LNCaP clone FGC (cell line): ENCODE results near the gene SORD.

ENCODE experiments used
- DNase-seq: peaks from one replicate; pipeline ENCODE4 v3.0.0-alpha.2; 2011; ENCODE audit warnings: low read depth
- H3K4me3 ChIP-seq: 2 replicates; pipeline ENCODE4 v1.5.1; 2011; ENCODE audit warnings: mild to moderate bottlenecking, low read depth, low read length, control low read depth
- CTCF ChIP-seq: IDR thresholded peaks from 2 replicates; pipeline ENCODE4 v1.5.1; 2012; ENCODE audit warnings: mild to moderate bottlenecking; ENCODE audit not compliant: control insufficient read depth, insufficient read depth; ENCODE audit errors: extremely low read depth

SORD gene

GRCh38 chr15:45091576-45091975 lies 68.6 kb downstream of the SORD start:
- no peak overlapping the region for H3K4me3 ChIP-seq

GRCh38 chr15:45093013-45093412 lies 70.0 kb downstream of the SORD start:
- no peak for DNase-seq

More at GRCh38 chr15:45091576-45091975, 68.6 kb downstream of the SORD start:
- no peak for DNase-seq
- no peak for TF ChIP-seq CTCF

GRCh38 chr15:45093622-45094357 lies 70.8 kb downstream of the SORD start:
- no peak overlapping the region for H3K4me3 ChIP-seq
- no peak for DNase-seq
- TF ChIP-seq CTCF: no peak

More at GRCh38 chr15:45093013-45093412, 70.0 kb downstream of the SORD start:
- no peak overlapping the region for H3K4me3 ChIP-seq
- no peak for TF ChIP-seq CTCF

GRCh38 chr15:45094358-45094730 lies 71.3 kb downstream of the SORD start:
- no peak for DNase-seq
- no peak for TF ChIP-seq CTCF

GRCh38 chr15:45095661-45096060 lies 72.7 kb downstream of the SORD start:
- no peak overlapping the region for H3K4me3 ChIP-seq
- no peak for TF ChIP-seq CTCF
- no peak for DNase-seq

More at GRCh38 chr15:45094358-45094730, 71.3 kb downstream of the SORD start:
- H3K4me3 ChIP-seq: no peak overlapping the region

GRCh38 chr15:45097466-45097865 lies 74.5 kb downstream of the SORD start:
- no peak for TF ChIP-seq CTCF
- no peak for DNase-seq

More at GRCh38 chr15:45097466-45097865, 74.5 kb downstream of the SORD start:
- H3K4me3 ChIP-seq: no peak overlapping the region
